Activated CD8-positive, alpha-beta memory T cell treated with anti-CD3 and anti-CD28 coated beads, Interleukin-2, amount 50 U/mL, for 1 hour (primary cell): ENCODE results near the gene HSPH1.

Experiments used
- DNase-seq: peaks from one replicate; pipeline ENCODE4 v3.0.0-alpha.2; 2020; ENCODE audit errors: extremely low read depth

The HSPH1 gene

GRCh38 chr13:31096654-31097302, 64.9 kb downstream of the HSPH1 start:
- no peak for DNase-seq

- no peak for DNase-seq
Observed at GRCh38 chr13:31094331-31095015, 67.2 kb downstream of the HSPH1 start.

- DNase-seq = no peak
Observed at GRCh38 chr13:31093145-31093885, 68.4 kb downstream of the HSPH1 start.

- no peak for DNase-seq
Observed at GRCh38 chr13:31092646-31093045, 69.1 kb downstream of the HSPH1 start.

GRCh38 chr13:31090961-31091624, 70.6 kb downstream of the HSPH1 start:
- DNase-seq = no peak

- no peak for DNase-seq
Observed at GRCh38 chr13:31090096-31090495, 71.6 kb downstream of the HSPH1 start.

GRCh38 chr13:31089649-31090048, 72.1 kb downstream of the HSPH1 start:
- DNase-seq = no peak

- DNase-seq = no peak
Observed at GRCh38 chr13:31088826-31089420, 72.8 kb downstream of the HSPH1 start.
